HG02970 (cell line): Measurements from ENCODE around the gene SLC9A7.
A peak's percentile ranks its signal among the peaks of the same experiment; 100 is the strongest.
"Not testable (repeated sequence)": the region's sequence is repeated elsewhere in the genome, so short reads cannot be mapped to it uniquely, and the experiment has no call there.

Experiments
- ATAC-seq: cut with Tn5 transposase; IDR thresholded peaks from one replicate; pipeline ENCODE4 v1.9.1; 2021; ENCODE audit warnings: mild to moderate bottlenecking, moderate library complexity, moderate number of reproducible peaks; ENCODE audit not compliant: unreplicated experiment, low FRiP score

SLC9A7 gene

DNA sequence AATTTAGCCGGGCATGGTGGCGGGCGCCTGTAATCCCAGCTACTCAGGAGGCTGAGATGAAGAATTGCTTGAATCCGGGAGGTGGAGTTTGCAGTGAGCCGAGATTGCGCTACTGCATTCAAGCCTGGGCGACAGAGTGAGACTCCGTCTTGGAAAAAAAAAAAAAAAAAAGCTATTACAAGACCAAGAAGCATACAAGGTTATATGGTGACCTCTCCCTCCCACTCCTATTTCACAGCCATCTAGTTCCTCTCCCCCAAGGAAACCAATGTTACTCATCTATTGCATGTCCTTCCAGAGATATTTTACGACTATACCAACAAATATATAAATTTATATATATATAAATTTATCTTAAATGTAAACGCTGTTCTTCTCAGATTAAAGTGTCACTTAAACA lies 3.2 kb downstream of the SLC9A7 start:
- no peak for ATAC-seq

DNA sequence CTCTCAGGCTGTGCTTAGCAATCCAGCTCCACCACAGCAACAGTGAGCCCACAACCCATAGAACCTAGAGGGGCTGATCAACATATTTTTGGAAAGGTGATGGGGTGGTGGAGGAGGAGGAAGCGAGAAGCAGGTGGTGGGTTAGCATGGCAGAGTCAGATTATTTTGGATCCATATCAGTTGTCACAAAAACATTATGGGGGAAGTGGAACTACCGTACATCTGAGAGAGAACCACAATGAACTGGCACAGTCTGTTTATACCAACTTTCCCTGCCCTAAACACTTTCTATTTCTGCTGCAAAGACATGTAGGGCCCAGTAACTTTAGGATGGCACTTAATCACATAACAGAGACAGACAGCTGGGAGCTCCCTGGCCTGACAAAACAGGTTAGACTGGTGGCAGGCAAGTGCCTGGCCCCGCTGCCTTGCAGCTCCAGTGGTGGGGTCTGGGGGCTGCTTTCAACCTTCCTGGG lies 4.3 kb downstream of the SLC9A7 start:
- no peak for ATAC-seq

DNA sequence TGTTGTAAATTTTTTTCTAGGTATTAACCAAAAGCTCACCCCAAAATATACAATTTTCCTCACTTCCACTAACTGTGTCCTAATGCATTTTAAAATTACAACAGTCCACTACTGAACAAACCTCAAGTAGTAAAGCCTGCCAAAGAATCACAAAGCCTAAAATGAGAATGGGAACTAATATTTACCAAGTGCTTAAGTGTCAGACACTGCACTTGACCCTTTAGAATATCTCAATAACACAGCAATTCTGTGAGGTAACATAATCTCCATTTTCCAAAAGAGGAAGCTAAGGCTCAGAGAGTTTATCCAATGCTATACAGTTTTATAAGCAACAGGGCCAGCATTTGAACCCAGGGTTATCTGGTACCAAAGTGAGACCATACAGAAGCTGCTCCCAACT lies 4.9 kb downstream of the SLC9A7 start:
- ATAC-seq = no peak

DNA sequence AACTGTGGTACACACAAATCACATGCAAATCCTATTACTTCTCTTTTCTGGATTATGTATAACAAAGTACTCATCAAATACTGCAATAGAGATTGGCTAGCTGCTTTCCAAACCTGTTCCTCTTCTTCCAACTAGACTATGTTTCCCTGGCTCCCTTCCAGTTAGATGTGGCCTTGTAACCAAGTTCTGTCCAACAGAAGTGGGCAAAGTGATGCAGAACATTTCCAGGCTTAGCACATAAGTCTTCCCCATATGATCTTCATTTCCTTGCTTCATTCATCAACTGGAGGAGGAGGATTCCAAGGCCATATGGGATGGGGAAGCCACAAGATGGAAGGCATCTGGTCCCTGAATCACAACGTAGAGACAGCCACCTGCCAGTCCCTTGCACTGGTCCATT lies 8.0 kb downstream of the SLC9A7 start:
- no peak for ATAC-seq

DNA sequence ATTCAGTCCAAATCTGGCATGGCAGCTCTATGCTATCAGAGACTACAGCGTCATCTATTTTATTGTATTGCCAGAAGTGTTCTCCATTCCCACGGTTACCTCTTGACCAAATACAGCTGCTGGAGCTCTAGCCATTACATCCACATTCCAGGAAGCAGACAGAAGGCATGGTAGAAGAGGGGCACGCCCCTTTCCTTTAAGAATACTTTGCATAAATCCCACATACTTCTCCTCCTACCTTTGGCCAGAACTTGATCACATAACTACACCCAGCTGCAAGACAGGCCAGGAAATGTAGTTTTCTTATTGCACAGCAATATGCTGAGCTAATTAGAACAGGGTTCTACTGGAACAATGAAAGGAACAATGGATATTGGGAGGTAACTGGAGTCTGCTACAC lies 14.9 kb downstream of the SLC9A7 start:
- no peak for ATAC-seq

GRCh38 chrX:46743046-46743445 lies 15.9 kb downstream of the SLC9A7 start:
- ATAC-seq = no peak

GRCh38 chrX:46739736-46740135 lies 19.2 kb downstream of the SLC9A7 start:
- ATAC-seq = no peak

DNA sequence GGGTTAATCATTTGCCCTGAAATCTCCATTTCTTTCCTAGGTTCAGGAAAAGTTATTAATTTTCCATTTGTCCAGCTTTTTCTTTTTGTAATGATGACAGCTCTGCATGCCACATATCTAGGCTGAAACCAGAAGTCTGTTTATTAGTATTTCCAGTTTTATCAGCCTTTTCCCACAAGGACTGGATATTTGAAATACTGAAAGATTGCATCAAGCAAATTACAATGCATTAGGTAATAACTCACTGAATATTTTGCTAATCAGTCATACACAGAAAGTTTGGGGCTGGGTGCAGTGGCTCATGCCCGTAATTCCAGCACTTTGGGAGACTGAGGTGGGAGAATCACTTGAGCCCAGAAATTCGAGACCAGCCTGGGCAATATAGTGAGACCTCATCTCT lies 21.5 kb downstream of the SLC9A7 start:
- ATAC-seq = no peak

DNA sequence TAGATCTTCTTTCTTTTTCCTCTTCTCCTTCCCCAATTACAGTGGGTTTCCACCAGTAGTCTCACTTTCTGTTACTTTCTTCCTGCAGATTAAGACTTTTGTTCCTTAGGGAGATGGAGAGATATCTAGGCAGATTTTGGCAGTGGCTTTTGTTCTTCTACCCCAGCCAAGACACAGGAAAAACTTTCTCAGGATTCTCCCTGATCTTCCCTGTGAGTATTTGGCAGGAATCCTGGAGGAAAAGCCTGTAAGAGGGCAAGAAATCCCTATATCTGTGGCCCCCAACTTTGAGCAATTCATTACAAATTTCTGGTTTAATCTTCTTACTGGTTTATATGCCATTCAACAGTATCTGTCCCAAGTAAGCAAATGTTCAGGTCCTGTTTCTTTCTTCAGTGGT lies 21.9 kb downstream of the SLC9A7 start:
- ATAC-seq = no peak

- ATAC-seq = no peak
Measured at GRCh38 chrX:46735622-46736021, 23.3 kb downstream of the SLC9A7 start.

GRCh38 chrX:46733226-46733625 lies 25.7 kb downstream of the SLC9A7 start:
- ATAC-seq = no peak

GRCh38 chrX:46730765-46731164 lies 28.2 kb downstream of the SLC9A7 start:
- no peak for ATAC-seq

DNA sequence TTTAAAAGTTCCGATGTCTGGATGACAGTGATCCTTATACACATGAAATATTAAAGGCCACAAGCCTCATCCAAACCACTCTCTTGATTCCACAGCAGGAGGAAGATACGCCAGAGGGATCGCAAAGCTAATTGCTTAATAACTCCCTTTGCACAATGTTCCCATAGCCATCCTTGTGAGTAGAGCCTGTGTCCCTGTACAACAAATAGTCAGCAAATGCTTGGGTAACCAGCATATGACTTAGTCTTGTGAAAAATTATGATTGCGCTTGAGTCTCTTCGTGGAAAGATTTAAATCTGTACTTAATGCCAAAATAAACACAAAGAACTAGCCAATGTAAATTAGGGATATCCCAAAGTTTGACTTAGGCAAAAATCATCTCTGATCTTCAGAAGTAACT lies 31.5 kb downstream of the SLC9A7 start:
- ATAC-seq = no peak

- not testable (repeated sequence) for ATAC-seq
Measured at GRCh38 chrX:46723569-46723927, 35.4 kb downstream of the SLC9A7 start.

- ATAC-seq = no peak
Measured at GRCh38 chrX:46722742-46723568, 36.0 kb downstream of the SLC9A7 start.

DNA sequence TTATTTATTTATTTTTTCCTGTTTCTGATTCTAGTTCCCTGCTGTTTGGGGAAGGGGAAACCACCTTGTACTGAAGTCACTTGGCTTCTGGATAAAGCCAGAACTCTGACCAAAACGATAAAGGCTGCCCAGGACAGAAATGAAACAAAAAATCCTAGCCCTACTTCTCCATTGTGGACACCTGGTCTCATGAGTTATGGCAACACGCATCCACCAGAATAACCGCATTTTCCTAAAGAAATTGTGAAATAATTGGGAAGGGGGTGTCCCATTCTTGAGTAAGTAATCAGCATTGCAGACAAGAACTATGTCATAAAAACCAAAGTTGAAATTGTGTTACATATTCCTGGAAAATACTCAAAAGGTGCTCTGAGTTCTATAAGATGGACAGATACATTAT lies 42.1 kb downstream of the SLC9A7 start:
- ATAC-seq = no peak

GRCh38 chrX:46715997-46716396 lies 42.9 kb downstream of the SLC9A7 start:
- no peak for ATAC-seq

DNA sequence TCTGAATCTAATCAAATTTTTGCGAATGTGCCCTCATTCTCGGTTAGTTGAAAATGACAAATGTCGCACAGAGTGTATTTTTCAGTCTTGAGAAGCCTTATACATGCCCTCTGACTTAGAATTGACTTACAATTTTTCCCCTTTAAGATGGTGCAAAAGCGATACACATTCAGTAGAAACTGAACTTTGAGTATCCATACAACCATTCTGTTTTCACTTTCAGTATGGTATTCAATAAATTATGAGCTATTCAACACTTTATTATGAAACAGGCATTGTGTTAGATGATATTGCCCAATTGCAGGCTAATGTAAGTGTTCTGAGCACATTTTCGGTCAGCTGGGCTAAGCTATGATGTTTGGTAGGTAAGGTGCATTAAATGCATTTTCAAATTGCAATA lies 43.4 kb downstream of the SLC9A7 start:
- no peak for ATAC-seq

DNA sequence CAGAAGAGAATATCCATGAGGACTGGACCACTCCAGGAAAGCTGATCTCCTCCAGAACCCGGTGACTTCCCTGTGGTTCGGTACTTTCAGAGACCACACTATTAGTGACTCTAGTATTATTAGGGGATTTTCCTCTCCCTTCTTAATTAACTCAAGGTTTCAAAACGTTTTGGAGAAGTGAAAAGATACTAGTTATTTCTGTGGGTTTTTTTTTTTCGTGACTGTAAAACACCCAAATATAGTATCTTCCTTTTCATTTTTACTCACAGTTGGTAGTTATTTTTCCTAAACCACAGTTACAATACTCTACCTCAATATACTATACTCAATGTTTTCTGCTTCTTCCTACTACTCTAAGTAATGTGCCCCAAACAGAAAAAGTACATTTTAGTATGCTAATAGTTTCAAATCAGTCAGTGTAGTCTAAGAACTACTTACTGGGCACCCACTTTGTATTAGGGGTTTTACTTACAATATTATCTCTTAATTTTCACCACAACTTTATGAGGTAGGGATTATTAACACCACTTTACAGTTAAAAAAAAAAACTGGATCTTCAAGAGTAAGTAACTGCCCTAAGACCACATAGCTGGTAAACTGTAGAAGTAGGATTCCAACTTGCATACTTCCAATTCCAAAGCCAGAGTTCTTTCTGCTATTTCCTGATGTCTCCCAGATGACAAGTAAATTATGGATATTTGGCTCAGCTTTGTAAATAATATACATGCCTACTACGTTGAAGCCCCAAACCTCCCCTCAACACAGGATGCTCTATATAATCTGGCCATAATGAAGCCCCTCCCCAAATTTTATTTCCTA lies 45.0 kb downstream of the SLC9A7 start:
- ATAC-seq = peak; percentile 64

DNA sequence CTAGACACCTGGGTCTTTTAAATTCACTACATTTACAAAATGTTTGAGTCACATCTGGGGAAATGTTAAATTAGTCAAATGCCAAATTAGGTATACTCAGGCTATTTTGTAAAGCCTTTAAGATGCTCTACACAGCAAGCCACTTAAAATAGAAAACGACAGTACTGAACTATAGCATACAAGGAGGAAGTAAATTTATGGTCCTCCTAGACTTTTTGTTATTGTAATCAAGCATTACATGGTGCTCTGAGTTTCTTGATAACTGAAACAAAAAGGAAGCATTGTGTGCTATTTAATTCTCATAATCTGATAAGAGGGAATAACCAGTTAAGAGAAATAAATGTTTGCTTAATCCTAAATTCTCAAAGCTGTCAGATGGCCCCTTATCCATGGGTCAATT lies 46.2 kb downstream of the SLC9A7 start:
- no peak for ATAC-seq

- ATAC-seq = no peak
Measured at GRCh38 chrX:46710927-46711623, 47.8 kb downstream of the SLC9A7 start.
